SU-DHL-6 (cell line): ENCODE results near the gene SPG7.

Experiments used
- H2AFZ ChIP-seq: fragments of 200-600 bp; sonication (generic); 2 replicates; pipeline ENCODE4 v1.6.1; 2014; ENCODE audit warnings: low read depth, mild to moderate bottlenecking, moderate library complexity, mixed read lengths, antibody characterized with exemption, low read length; ENCODE audit not compliant: severe bottlenecking
- H3F3A ChIP-seq: fragments of 200-600 bp; shearing (Covaris generic); 2 replicates; pipeline ENCODE4 v1.6.0; 2016; ENCODE audit warnings: antibody characterized with exemption, mild to moderate bottlenecking; ENCODE audit not compliant: insufficient read depth
- H3K27ac ChIP-seq: fragments of 200-600 bp; sonication (generic); 2 replicates; pipeline ENCODE4 v1.5.1; 2016; ENCODE audit warnings: low read depth, mild to moderate bottlenecking, low read length, moderate library complexity, mixed read lengths
- H3K27me3 ChIP-seq: fragments of 200-600 bp; sonication (generic), shearing (Covaris generic); 2 replicates; pipeline ENCODE4 v1.6.0; 2014; ENCODE audit warnings: mild to moderate bottlenecking, low read length
- H3K36me3 ChIP-seq: fragments of 200-600 bp; sonication (generic); 2 replicates; pipeline ENCODE4 v1.6.1; 2014; ENCODE audit warnings: mild to moderate bottlenecking, low read length, mixed read lengths
- H3K4me2 ChIP-seq: fragments of 300-600, 200-600 bp; shearing (Covaris generic), sonication (generic); 2 replicates; pipeline ENCODE4 v1.6.0; 2014; ENCODE audit warnings: low read length, low read depth, mild to moderate bottlenecking; ENCODE audit not compliant: poor library complexity, severe bottlenecking
- H3K4me3 ChIP-seq: fragments of 200-600 bp; sonication (generic); 2 replicates; pipeline ENCODE4 v1.5.1; 2014; ENCODE audit warnings: antibody characterized with exemption, low read length, mild to moderate bottlenecking, mixed read lengths; ENCODE audit not compliant: insufficient read depth, poor library complexity, severe bottlenecking
- H3K79me2 ChIP-seq: fragments of 200-600 bp; sonication (generic); 2 replicates; pipeline ENCODE4 v1.6.1; 2014; ENCODE audit warnings: mild to moderate bottlenecking, low read length, moderate library complexity; ENCODE audit not compliant: insufficient read depth
- H3K9ac ChIP-seq: fragments of 200-600 bp; sonication (generic); 2 replicates; pipeline ENCODE4 v1.7.0; 2014; ENCODE audit warnings: mild to moderate bottlenecking, low read length
- H3K9me2 ChIP-seq: fragments of 200-600 bp; sonication (generic); replicated peaks from 2 replicates; pipeline ENCODE4 v1.6.1; 2014; ENCODE audit warnings: low read length; ENCODE audit not compliant: insufficient read depth
- H3K9me3 ChIP-seq: fragments of 200-600 bp; sonication (generic); 2 replicates; pipeline ENCODE4 v1.6.1; 2014; ENCODE audit warnings: low read length, mixed read lengths; ENCODE audit not compliant: insufficient read depth
- H4K20me1 ChIP-seq: fragments of 200-600 bp; sonication (generic); 2 replicates; pipeline ENCODE4 v1.6.1; 2014; ENCODE audit warnings: low read depth, mild to moderate bottlenecking, antibody characterized with exemption, low read length, moderate library complexity, mixed read lengths
- CTCF ChIP-seq: fragments of 200-600 bp; sonication (generic); IDR thresholded peaks from one replicate; pipeline ENCODE4 v1.5.1; 2017; ENCODE audit warnings: antibody characterized with exemption, mild to moderate bottlenecking, low read length, moderate library complexity; ENCODE audit not compliant: insufficient read depth, poor library complexity, severe bottlenecking
- EZH2phosphoT487 ChIP-seq: fragments of 200-600 bp; sonication (generic), shearing (Covaris generic); conservative IDR thresholded peaks from 2 replicates; pipeline ENCODE4 v1.6.1; 2018; ENCODE audit warnings: mild to moderate bottlenecking, antibody characterized with exemption, low read length, moderate library complexity, mixed read lengths

Gene SPG7

GRCh38 chr16:89598199-89598598, 90.0 kb downstream of the SPG7 start:
- Histone ChIP-seq H3K9ac (no peak overlapping the region), H3K27me3 (no peaks in the 10 kb centered on the region), H2AFZ (no peak overlapping the region), H3K9me3 (no peaks in the 10 kb centered on the region), H3K79me2 (no peaks in the 10 kb centered on the region), H4K20me1 (no peaks in the 10 kb centered on the region), H3K27ac (no peak overlapping the region), H3K9me2 (no peaks in the 10 kb centered on the region), H3K4me2 (no peak overlapping the region), H3F3A (no peaks in the 10 kb centered on the region), H3K4me3 (no peak overlapping the region), H3K36me3 (no peaks in the 10 kb centered on the region)
- TF ChIP-seq CTCF (no peak), EZH2phosphoT487 (no peak)

GRCh38 chr16:89599451-89599858, 91.3 kb downstream of the SPG7 start:
- no peak overlapping the region for H3K27ac ChIP-seq
- TF ChIP-seq EZH2phosphoT487 = no peak
- TF ChIP-seq CTCF = no peak

GRCh38 chr16:89599902-89600301, 91.7 kb downstream of the SPG7 start:
- Histone ChIP-seq H2AFZ (no peak overlapping the region), H3K9ac (no peak overlapping the region), H3K27me3 (no peaks in the 10 kb centered on the region), H4K20me1 (no peaks in the 10 kb centered on the region), H3F3A (no peaks in the 10 kb centered on the region), H3K9me3 (no peaks in the 10 kb centered on the region), H3K4me2 (no peak overlapping the region), H3K79me2 (no peaks in the 10 kb centered on the region), H3K36me3 (no peaks in the 10 kb centered on the region), H3K27ac (no peak overlapping the region), H3K4me3 (no peak overlapping the region), H3K9me2 (no peaks in the 10 kb centered on the region)
- no peak for TF ChIP-seq EZH2phosphoT487
- TF ChIP-seq CTCF = no peak

More at GRCh38 chr16:89599451-89599858, 91.3 kb downstream of the SPG7 start:
- Histone ChIP-seq H3K4me2 (no peak overlapping the region), H3K9ac (no peak overlapping the region), H3F3A (no peaks in the 10 kb centered on the region), H3K9me3 (no peaks in the 10 kb centered on the region), H3K36me3 (no peaks in the 10 kb centered on the region), H3K9me2 (no peaks in the 10 kb centered on the region), H3K27me3 (no peaks in the 10 kb centered on the region), H3K4me3 (no peak overlapping the region), H4K20me1 (no peaks in the 10 kb centered on the region), H2AFZ (no peak overlapping the region), H3K79me2 (no peaks in the 10 kb centered on the region)
